ENCODE measurements around the gene SLC25A42.
"Not testable (repeated sequence)": the region's sequence is repeated elsewhere in the genome, so short reads cannot be mapped to it uniquely, and the experiment has no call there.

The SLC25A42 gene

DNA sequence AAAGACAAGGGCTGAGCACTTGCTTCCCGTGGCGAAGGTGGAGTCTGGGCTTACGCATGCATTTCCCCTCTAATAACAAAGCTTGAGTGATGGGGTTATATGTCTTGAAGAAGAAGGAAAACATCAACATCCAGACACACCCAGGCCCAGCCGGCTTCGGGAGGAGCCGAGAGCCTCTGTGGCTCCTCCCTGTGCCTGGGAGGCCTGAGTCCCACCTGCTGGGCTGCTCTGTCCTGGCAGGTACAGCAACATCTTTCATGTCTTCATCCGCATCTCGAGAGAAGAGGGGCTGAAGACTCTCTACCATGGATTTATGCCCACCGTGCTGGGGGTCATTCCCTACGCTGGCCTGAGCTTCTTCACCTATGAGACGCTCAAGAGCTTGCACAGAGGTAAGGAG lies 43.9 kb downstream of the SLC25A42 start:
- no peak for DNase-seq

GRCh38 chr19:19109601-19110000 lies 45.8 kb downstream of the SLC25A42 start:
- no peak for DNase-seq

- peak; percentile 10 to 16 for DNase-seq
Measured at GRCh38 chr19:19110410-19111135, 46.8 kb downstream of the SLC25A42 start.

DNA sequence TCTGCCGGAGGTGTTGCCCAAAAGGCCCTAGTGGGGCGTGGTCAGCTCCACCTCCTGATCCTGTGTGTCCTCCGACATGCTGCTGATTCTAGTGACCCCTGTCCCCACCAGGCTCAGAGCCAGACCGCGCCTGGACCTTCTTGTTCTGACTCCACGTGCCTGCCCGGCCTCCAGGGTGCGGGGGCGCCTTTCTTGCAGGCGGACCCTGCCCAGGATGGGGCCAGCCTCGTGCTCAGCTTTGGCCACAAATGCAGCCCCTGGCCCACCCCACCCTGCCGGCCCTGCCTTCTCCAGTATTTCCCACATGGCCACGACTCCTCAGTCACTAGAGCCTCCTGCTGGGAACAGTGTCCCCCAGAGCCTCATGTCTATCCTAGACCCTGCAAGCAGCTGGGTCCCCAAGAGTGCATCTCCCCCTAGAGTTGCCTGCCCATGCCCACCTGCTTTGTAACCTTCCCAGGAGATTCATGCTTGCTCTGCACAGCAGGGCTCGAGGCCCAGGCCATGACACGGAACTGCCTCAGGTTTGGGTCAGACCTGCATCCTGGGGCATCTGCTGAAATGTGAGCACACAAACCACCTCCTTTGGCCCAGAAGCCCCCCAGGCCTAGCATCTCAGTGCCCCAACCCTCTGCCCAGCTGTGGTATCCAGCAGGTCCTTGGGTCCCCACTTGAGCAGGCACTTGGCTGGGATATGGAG lies 47.5 kb downstream of the SLC25A42 start:
- no peak for DNase-seq

DNA sequence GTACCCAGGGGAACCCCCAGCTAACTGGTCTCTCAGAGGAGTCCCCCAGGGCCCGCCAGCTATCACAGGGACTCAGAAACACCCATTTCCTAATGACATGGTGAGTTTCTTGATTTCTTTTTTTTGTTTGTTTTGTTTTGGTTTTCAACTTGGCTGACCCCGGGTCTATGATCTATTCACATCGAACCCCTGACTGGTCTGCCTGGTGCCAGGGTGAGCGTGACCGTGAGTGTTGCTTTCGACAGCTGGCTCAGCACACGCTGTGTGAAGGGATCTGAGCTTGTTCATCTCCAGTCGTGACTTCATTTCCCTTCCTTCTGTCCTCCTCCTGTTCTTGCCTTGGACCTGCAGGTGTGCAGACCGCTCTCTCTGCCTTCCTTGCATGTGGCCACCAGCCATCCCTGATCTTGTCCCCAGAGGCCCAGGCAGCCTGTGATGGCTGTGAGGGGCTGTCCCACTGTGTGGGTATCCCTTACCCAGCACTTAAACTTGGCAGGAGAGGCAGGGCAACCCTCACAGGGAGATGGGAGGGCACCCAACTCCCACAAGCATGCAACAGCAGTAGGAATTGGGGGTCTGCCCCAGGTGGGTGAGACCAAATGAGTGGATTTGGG lies 48.3 kb downstream of the SLC25A42 start:
- no peak for DNase-seq

DNA sequence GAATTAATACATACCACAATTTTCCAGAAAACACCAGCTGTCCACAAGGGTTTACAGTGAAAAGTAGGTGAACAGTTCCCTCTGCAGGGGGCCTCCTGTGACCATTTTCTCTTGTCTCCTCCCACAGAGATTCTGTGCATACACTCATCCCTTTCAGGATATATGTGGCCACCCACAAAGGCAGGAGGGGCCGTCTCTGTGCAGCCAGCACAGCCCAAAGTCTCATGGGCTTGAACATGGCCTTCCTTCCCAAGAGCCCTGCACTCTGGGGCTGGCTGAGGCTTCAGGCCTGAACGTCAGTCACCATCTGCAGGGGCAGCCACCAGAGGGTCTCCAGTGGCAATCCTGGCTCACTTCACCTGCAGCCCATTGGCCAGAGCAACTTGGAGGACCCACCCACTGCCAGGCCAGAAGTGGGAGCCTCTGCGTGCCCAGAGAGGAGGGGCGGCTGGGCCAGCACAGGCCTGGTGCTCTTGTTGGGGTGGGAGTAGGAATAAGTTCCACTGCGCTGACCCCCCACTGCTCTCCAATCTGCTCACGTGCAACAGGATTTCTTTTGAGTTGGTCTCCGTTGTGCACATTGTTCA lies 49.3 kb downstream of the SLC25A42 start:
- no peak for DNase-seq

DNA sequence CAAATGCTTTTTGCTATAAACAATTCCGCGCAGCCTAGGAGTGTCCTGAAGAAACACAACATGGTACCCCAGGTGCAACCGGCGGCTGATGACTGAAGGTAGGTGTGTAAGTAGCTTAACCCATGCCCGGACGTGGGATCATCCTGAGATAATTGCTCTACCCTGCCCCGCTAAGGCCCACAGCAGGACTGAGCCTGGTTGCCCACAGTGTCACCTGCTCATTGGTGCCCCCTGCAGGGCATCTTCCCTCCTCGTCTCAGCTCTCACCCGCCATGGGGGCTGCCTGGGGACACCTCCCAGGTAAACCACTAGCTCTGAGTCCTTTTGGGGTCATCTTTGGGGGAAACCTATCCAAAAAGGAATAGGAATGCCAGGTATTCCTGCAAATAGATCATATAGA lies 52.2 kb downstream of the SLC25A42 start:
- peak; percentile 27 to 50 for DNase-seq

DNA sequence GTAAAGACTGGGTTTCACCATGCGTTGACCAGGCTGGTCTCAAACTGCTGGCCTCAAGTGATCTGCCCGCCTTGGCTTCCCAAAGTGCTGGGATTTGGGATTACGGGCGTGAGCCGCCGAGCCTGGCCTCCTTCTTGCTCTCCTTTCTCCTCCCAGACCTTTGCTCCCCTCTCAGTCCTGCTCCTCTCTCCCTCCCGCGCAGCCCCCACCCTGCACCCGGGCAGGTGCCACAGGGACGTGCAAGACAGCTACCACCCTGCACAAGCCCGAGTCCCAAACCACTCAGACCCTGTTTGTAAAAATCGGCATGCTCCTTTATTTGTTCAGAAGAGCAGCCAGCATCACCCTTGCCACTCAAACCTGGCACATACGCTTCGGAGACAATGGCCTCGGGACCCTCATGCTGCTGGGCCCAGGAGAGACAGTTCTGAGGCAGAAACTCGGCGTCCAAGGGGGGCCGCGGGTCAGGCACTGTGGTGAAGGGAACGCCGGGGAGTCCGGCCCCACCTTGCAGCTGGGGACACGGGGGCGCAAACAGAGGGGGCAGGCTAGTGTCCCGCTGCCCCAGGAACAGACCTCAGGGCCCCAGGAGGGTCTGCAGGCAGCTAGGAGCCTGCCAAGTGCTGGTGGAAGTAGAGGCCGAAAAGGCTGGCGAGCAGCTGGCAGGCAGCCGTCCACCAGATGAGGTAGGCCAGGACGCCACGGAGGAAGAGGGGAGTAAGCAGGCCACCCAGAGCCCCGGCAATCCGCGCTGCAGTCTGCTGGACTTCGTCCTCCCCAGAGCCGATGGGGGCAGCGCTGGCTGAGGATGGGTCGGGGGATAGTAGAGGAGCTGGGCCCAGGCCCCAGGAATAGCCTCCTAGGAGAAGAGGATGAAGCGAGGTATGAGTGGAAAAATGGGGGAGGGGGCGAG lies 55.8 kb downstream of the SLC25A42 start:
- no peak for DNase-seq

DNA sequence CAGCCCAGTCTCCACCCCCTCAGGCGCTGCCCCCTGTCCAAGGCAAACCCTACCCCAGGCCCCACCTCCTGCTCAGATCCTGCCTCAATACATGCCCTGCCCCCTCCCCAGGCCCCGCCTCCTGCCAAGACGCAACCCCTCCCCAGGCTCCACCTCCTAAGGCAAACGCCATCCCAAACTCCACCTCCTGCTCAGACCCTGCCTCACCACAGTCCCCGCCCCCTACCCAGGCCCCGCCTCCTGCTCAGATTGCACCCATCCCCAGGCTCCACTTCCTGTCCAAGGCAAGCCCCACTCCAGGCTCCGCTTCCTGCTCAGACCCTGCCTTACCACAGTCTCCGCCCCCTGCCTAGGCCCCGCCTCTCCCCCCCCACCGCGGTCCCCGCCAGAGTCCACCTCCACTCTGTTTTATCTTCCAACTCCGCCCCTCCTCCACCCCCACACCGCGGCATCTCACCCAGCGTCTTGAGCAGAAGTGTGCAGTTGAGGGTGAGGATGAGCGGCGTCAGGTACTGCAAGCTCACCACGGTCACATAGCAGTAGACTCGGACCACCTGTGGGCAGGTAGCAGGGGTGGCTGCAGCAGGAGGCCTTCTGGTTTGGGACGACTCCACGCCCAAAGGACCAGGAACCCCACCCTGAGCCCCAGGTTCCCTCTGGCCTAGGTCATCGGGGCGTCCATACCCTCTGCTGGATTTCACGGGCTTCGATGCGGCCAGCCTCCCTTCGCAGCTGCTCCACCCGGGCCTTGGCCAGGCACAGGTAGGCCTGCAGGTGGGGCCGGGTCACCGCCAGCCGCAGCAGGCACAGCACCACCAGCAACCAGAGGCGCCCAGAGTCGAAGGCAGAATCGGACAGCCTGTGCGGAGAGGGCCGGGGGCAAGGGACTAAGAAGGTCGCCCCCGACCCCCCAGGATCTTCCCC lies 56.8 kb downstream of the SLC25A42 start:
- DNase-seq = peak in 1 of 2 donors; percentile 17

DNA sequence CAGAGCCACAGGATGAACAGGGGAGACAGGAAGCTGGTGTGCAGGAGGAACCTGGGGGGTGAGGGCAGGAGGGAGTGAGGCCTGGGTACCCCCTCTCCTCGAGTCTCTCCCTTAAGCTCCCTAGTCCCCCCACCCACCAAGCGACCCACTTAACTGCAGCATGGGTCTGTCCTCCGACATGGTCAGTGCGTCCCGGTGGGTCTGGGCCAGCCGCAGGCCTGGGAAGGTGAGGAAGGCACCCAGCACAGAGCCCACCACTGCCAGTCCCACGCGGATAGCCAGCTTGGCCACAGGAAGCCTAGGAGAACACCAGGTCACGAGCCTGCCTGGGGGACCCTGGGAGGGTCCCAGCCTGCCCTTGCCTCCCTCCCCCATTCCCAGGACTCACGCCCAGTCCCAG lies 57.6 kb downstream of the SLC25A42 start:
- no peak for DNase-seq

DNA sequence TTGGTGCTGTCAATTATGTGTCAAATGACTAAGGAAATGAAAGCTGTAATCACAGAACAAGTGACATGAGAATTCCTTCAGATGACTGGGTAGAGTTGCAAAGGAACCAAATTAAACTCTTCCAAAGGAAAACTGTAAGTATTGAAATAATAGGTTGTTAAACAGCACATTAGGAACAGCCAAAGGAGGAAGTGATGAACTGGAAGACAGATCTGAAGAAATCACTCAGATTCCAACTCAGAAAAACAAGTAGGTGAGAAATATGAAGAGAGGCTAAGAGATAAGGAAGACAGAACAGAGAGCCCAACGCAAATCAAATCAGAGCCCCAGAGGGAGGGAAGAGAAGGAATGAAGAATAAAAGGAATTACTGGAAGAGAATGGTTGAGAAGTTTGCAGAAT lies 59.1 kb downstream of the SLC25A42 start:
- no peak for DNase-seq

DNA sequence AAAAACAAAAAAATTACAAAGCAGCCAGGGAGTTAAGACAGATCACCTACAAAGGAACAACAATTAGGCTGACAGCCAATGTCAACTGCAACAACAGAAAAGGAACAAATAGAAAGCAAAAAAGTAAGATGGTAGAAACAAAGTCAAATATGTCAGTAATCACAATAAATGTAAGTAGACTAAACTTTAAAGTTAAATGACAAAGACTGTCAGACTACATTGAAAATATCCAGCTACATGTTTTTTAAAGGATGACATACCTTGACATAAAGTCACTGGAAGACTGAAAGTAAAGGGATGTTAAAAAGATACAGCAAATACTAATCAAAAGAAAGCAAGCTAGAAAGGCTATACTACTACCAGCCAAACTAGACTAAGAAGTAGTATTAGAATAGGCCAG lies 59.6 kb downstream of the SLC25A42 start:
- DNase-seq = no peak

DNA sequence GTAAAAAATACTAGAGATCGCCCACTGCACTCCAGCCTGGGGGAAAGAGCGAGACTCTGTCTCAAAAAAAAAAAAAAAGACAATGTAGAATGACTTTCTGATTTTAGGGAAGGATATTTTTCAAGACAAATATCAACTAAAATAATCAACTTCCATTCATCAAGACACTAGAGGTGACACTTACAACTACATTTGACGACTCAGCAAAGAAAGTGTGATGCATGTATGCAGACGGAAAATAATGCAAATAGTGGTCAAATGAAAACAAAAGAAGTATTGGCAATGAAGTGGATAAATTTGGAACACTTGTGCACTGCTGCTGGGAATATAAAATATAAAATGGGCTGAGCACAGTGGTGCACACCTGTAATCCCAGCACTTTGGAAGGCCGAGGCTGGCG lies 62.3 kb downstream of the SLC25A42 start:
- no peak for DNase-seq

- DNase-seq = no peak
Measured at GRCh38 chr19:19131989-19132388, 68.2 kb downstream of the SLC25A42 start.

DNA sequence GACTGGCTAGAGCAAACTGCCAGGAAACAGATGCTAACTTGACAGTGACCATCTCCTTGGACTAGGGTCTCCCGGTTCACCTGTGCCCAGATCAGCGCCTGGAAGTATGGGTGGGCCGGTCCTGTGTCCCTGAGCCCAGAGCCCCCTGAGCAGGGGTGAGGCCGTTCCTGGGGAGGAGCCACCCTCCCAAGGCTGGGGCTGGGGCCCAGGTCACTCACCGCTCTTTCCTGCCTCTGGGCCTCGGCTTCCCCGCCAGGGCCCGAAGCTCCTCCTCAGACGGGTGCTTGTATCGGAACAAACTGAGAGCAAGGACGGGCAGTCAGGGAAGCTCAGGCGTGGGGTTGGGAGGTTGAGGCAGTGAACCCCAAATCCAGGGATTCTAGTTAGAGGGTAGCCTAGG lies 69.1 kb downstream of the SLC25A42 start:
- no peak for DNase-seq

DNA sequence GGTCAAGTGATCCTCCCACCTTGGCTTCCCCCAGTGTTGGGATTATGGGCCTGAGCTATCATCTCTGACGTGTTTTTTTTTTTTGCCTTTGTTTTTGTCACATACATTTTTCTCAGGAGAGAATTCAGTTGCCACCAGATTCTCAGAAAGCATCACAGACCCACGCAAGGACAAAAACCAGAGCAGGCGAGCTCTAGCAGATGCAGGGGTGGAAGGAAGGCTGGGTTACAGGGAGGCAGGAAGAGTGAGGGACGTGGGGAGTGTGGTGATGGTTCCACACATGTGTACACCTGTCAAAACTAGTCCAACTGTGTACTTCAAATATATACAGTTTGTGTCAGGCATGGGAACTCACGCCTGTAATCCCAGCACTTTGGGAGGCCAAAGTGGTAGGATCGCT lies 70.2 kb downstream of the SLC25A42 start:
- DNase-seq = no peak

- peak; percentile 45 to 52 for DNase-seq
Measured at GRCh38 chr19:19134687-19135158, 70.9 kb downstream of the SLC25A42 start.

- not testable (repeated sequence) for DNase-seq
Measured at GRCh38 chr19:19135713-19136112, 71.9 kb downstream of the SLC25A42 start.

- no peak for DNase-seq
Measured at GRCh38 chr19:19137556-19138108, 73.8 kb downstream of the SLC25A42 start.

DNA sequence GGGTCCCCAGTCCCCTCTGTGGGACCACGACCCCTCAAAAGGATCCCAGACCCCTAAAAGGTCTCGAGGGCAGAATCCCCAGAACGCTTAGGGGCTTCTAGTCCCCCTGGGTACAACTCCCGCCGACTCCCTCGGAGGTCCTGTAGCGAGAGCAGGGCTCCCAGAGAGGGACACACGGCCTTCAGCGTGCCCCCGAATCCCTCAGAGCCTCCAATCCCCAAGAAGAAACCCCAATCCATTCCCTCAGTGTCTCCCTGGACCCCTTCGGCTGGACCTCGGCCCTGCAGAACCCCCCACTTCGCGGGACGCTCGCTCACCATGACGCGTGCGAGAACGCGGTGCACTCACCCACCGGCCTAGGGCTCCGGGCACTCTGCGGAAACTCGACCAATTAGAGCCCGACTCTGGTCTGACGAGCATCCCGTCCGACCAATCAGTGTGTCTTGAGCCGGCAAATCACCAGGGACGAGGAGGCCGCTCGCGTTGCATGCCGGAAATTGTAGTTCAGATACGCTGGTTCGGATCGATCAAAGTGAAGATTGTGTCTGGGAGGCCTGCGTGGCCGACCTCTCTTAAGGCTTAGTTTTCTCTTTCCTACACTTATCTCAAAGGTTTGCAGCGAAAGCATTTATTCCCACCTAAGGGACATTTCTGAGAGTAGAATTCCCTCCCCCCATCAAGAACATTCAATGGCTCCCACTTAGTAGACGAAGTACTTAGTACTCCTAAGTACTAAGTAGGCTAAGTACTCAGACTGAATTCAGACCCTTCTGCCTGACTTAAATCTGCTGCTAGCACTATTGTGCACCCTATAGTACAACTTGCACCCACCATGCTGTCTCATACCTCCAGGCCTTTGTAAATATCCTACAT lies 74.6 kb downstream of the SLC25A42 start, which contains the start of gene TMEM161A:
TMEM161A (minus strand) TSS at position 370 of the 873 bp plus-strand sequence; CDS start at position 320, 50 bp downstream.
- DNase-seq = peak; percentile 97
